GM12892 (cell line): Measurements from ENCODE around the gene C20orf204.

Experiments used
- DNase-seq: peaks from one replicate; pipeline ENCODE4 v3.0.0; 2011; ENCODE audit not compliant: insufficient read length
- FAIRE-seq: peaks from 2 replicates; lab custom pipeline; 2011; peaks lifted over from hg19 to GRCh38; lab: Jason Lieb, UNC
- POLR2A ChIP-seq: IDR thresholded peaks from 2 replicates; pipeline ENCODE4 v1.6.1; 2011; ENCODE audit warnings: low read depth, low read length, control low read depth
- POLR2AphosphoS5 ChIP-seq: IDR thresholded peaks from 2 replicates; pipeline ENCODE4 v1.6.1; 2011; ENCODE audit warnings: low read depth, low read length, control low read depth
- TAF1 ChIP-seq: IDR thresholded peaks from 2 replicates; pipeline ENCODE4 v1.6.1; 2011; ENCODE audit warnings: low read depth, mild to moderate bottlenecking, control low read depth, low read length, borderline replicate concordance

The C20orf204 gene

DNA sequence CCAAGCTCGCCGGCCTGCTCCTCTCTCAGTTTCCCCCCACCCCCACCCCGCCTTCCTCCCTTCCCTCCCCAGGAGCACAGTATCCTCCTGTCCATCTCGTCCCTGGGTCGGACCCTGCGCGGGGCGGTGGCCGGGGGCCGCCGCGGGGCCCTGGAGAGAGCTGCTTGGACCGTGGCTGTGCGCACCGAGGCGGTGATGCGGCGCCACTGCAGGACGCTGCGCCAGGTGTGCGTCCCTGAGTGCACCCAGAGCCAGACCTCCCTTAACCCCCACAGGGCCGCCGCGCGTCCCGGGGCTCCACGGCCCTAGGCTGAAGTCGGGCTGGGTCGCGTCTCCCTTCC is 2.2 kb downstream of the C20orf204 start:
- TF ChIP-seq TAF1 (no peak), POLR2A (0 out of 2 replicates have a peak, but pooled peaks have one; percentile 10), POLR2AphosphoS5 (no peak)
- DNase-seq = no peak
- no peak for FAIRE-seq

DNA sequence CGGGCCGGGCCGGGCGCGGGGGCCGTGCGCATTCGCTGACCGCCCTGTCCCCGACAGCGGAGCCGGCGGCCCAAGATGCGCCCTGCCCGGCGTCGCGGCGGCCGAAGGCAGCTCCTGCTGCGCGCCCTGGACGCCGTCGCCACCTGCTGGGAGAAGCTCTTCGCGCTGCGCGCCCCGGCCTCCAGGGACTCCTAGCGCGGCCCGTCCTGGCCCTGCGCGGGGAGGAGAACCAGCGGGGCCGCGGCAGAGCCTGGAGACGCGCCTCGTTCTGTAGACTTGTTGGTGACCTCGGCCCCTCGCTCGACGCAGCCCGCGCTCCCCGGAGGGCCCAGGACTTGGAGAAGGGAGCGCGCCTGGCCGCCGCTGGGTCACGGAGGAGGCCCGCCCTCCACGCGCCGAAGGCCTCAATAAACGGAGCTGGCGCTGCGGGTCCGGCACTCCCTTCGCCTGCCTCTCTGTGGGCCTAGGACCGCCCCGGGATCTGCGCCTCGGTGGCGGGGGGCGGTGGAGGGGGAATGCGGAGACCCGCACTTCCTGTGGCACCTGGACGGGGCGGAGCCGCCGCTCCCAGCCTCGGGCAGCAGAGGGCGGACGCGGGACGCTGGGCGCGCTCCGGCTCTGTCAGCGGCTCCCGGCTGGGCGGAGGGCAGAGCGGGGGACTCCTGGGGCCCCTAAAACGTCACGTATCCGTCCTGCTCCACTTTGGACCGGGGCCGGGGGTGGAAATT is 2.7 kb downstream of the C20orf204 start:
- FAIRE-seq (peak; percentile 40), DNase-seq (peak; percentile 91)
- no peak for TF ChIP-seq TAF1

GRCh38 chr20:64039293-64040160 is 3.5 kb downstream of the C20orf204 start:
- DNase-seq (no peak), FAIRE-seq (no peak)
- TF ChIP-seq POLR2A (no peak), POLR2AphosphoS5 (no peak), TAF1 (no peak)

DNA sequence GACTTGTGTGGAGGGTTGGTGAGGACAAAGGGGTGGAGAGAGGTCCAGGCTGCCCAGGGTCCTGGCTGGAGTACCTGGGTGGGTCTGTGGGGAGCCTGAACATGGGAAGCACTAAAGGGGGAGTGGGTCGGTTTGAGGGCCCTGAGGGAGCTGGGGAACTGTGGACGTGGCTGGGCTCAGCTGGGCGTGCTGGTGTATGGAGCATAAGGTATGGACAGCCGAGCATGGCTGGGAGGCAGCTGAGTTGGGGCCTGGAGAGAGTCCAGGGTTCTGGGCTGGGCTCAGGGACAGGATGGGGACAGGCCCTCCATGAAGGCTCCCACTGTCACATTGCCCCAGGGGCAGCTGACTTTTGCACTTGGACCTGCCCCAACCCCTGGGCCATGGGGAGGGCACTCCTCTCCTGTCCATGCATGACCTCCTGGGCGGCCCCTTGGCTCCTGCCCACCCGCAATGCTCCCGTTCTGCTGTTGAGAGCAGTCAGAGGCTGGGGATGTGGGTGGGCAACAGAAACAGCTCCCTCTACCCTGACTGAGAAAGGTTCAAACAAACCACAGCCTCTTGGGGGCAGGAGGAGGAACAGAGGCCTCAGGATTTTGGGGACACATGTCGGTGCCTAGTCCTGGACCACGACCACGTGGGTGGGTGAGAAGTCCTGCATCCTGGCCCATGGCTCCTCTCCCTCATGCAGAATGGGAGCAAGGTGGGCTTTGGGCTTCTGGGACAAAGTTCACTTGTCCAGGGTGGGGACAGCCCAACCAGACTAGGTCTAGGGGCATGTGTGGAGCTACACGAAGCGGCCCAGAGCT is 4.5 kb downstream of the C20orf204 start:
- peak; percentile 35; the same call in 1 of the 2 replicates for TF ChIP-seq POLR2A
- no peak for TF ChIP-seq TAF1
- no peak for DNase-seq
- no peak for FAIRE-seq

- DNase-seq (no peak), FAIRE-seq (no peak)
- TF ChIP-seq TAF1 (no peak), POLR2AphosphoS5 (no peak), POLR2A (no peak)
These were observed 5.2 kb downstream of the C20orf204 start for GRCh38 chr20:64041040-64041780.

DNA sequence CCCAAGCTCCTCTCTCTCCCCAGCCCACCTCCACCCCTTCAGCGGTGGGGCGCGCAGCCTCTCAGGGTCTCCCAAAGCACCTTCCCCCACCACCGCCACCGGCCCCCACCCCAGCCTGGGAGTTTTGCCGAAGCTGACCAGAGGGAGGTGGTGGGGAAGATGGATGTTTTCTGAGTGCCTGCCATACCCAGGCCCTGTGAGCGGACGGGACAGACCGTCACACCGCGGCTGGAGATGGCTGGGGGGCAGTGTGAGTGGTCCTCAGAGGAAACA is 5.7 kb downstream of the C20orf204 start:
- TF ChIP-seq POLR2A = no peak
- no peak for TF ChIP-seq TAF1
- TF ChIP-seq POLR2AphosphoS5 = no peak
- DNase-seq (no peak), FAIRE-seq (no peak)

DNA sequence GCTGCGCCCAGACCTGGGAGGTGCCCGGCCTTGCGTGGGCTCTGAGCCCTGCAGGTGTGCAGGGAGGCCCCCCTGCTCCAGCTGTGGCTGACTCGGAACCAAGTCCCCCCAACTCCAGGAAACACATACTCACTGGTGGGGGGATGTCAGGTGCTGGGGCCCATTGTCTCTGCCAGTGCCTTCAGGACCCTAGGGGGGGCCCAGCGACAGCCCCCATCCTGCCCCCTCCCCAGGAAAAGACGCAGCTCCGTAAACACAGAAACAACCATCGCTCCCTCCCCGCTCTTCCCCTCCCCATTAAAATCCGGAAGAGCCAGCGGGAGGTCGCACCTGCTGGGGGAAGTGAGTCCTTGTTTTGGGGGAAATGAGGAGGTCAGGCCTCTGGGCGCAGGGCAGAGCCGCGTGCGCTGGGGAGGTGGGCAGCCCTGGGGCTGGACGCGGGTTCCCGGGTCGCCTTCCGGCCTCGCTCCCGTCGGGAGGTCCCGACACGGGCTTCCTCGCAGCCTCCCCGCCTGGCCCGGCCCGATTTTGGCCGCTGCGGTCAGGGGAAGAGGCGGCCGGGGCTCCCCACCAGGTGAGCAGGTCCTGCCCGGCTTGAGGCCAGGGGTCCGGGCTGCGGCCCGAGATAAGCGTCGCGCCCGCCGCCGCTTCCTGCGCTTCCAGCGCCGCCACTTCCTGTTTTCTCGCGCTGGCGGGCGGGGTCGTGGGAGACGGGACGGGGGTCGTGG is 6.2 kb downstream of the C20orf204 start:
- TF ChIP-seq POLR2A (peak; percentile 60; the same call in 1 of the 2 replicates), TAF1 (no peak), POLR2AphosphoS5 (0 out of 2 replicates have a peak, but pooled peaks have one; percentile 33)
- FAIRE-seq (no peak), DNase-seq (no peak)

GRCh38 chr20:64043768-64044167 is 7.8 kb downstream of the C20orf204 start:
- DNase-seq (no peak), FAIRE-seq (no peak)
- TF ChIP-seq POLR2AphosphoS5 = no peak
- no peak for TF ChIP-seq TAF1
- no peak for TF ChIP-seq POLR2A

- FAIRE-seq (no peak), DNase-seq (no peak)
- TF ChIP-seq TAF1 (no peak), POLR2A (no peak), POLR2AphosphoS5 (no peak)
These were observed 8.7 kb downstream of the C20orf204 start for GRCh38 chr20:64044484-64045247.

- TF ChIP-seq POLR2AphosphoS5 = no peak
- no peak for TF ChIP-seq TAF1
- TF ChIP-seq POLR2A = no peak
- no peak for FAIRE-seq
- no peak for DNase-seq
These were observed 9.5 kb downstream of the C20orf204 start for GRCh38 chr20:64045346-64046011.
